A549 (cell line): ENCODE data around the gene AMOTL1. TPM values are rescaled to one million over a fixed set of nuclear protein-coding genes. Genes with fewer than 3 reads are reported as not detected.

Experiments used
- ATAC-seq, 2 experiments: fragments of 200-7000 bp in 1 of 2; fragments of >200 bp in 1 of 2; cut with Nextera tagmentation in 1 of 2; cut with Tn5 transposase in 1 of 2; 3 replicates each; pipeline versions ENCODE4 v1.8.0 to v1.9.1; 2018 to 2020; ENCODE audit warnings: mild to moderate bottlenecking in 1 of 2, moderate library complexity in 1 of 2
- CTCF ChIA-PET: fragments of 300-600 bp; sonication (Branson Sonifier 250); formaldehyde crosslinking; extraction: SDS; loops from one replicate; lab custom pipeline; 2021; ENCODE audit warnings: antibody characterized with exemption, inconsistent platforms; lab: Yijun Ruan, JAX
- POLR2A ChIA-PET: fragments of 350-600 bp; formaldehyde crosslinking; extraction: SDS; loops from one replicate; lab custom pipeline; 2021; ENCODE audit warnings: antibody characterized with exemption, inconsistent platforms; lab: Yijun Ruan, JAX
- DNase-seq, 2 experiments: peaks; one replicate each; pipeline versions ENCODE4 v3.0.0 to v3.0.0-alpha.2; 2011 to 2016; ENCODE audit warnings: low read depth in 1 of 2, low spot score in 1 of 2
- FAIRE-seq: peaks from 2 replicates; lab custom pipeline; 2011; peaks lifted over from hg19 to GRCh38; lab: Jason Lieb, UNC
- H3K27ac ChIP-seq, 2 experiments: fragments of >200 bp; sonication (Bioruptor Twin); formaldehyde crosslinking; 3 replicates each; pipeline ENCODE4 v1.5.1; 2016 to 2017
- H3K4me1 ChIP-seq: fragments of >200 bp; sonication (Bioruptor Twin); formaldehyde crosslinking; 3 replicates; pipeline ENCODE4 v1.6.1; 2016
- H3K4me2 ChIP-seq: fragments of >200 bp; sonication (Bioruptor Twin); formaldehyde crosslinking; 3 replicates; pipeline ENCODE4 v1.6.1; 2016
- H3K4me3 ChIP-seq: fragments of >200 bp; sonication (Bioruptor Twin); formaldehyde crosslinking; 3 replicates; pipeline ENCODE4 v1.5.1; 2016
- H3K9me3 ChIP-seq: fragments of >200 bp; sonication (Bioruptor Twin); formaldehyde crosslinking; 3 replicates; pipeline ENCODE4 v1.6.1; 2016
- BCL3 ChIP-seq: fragments of >200 bp; sonication (Bioruptor Twin); formaldehyde crosslinking; IDR thresholded peaks from 3 replicates; pipeline ENCODE4 v1.6.1; 2016
- BHLHE40 ChIP-seq: IDR thresholded peaks from 2 replicates; pipeline ENCODE4 v1.6.1; 2012; ENCODE audit warnings: low read depth, low read length, inconsistent platforms
- CBX2 ChIP-seq: fragments of 200-600 bp; sonication (generic); IDR thresholded peaks from 2 replicates; pipeline ENCODE4 v1.6.1; 2016; ENCODE audit warnings: low read depth, mild to moderate bottlenecking, borderline replicate concordance
- CHD2 ChIP-seq: fragments of 150-350 bp; IDR thresholded peaks from 2 replicates; pipeline ENCODE4 v1.6.1; 2014; ENCODE audit warnings: low read length; ENCODE audit not compliant: partially characterized antibody
- CHD4 ChIP-seq: fragments of 200-600 bp; sonication (generic); IDR thresholded peaks from 2 replicates; pipeline ENCODE4 v1.6.1; 2016; ENCODE audit warnings: antibody characterized with exemption, mild to moderate bottlenecking, borderline replicate concordance
- E2F6 ChIP-seq: IDR thresholded peaks from 2 replicates; pipeline ENCODE4 v1.6.1; 2012; ENCODE audit warnings: low read depth, borderline replicate concordance
- EHF ChIP-seq: fragments of 250-450 bp; sonication (Bioruptor Pico); IDR thresholded peaks from 2 replicates; pipeline ENCODE4 v1.5.0; 2020; ENCODE audit warnings: mild to moderate bottlenecking
- EHMT2 ChIP-seq: fragments of 200-600 bp; sonication (generic); IDR thresholded peaks from 2 replicates; pipeline ENCODE4 v1.6.1; 2016; ENCODE audit warnings: antibody characterized with exemption, low read depth, mild to moderate bottlenecking, moderate library complexity
- ELK1 ChIP-seq: fragments of 150-350 bp; IDR thresholded peaks from 2 replicates; pipeline ENCODE4 v1.6.1; 2014; ENCODE audit warnings: low read depth, mild to moderate bottlenecking, low read length
- FOSL2 ChIP-seq, 2 experiments: fragments of 450-650 bp in 1 of 2; fragments of >200 bp in 1 of 2; sonication (Bioruptor Twin) in 1 of 2; formaldehyde crosslinking; IDR thresholded peaks; 2 replicates each; pipeline versions ENCODE4 v1.5.0 to v1.6.1; 2016 to 2020; ENCODE audit warnings: mild to moderate bottlenecking in 1 of 2, moderate library complexity in 1 of 2
- FOXS1 ChIP-seq: fragments of 250-450 bp; sonication (Bioruptor Pico); IDR thresholded peaks from 2 replicates; pipeline ENCODE4 v1.5.0; 2020; ENCODE audit warnings: mild to moderate bottlenecking, moderate library complexity
- GATA3 ChIP-seq: IDR thresholded peaks from 2 replicates; pipeline ENCODE4 v1.6.1; 2012; ENCODE audit warnings: borderline replicate concordance
- HES2 ChIP-seq: fragments of >200 bp; sonication (Bioruptor Twin); formaldehyde crosslinking; IDR thresholded peaks from 2 replicates; pipeline ENCODE4 v1.6.1; 2016
- HMGXB4 ChIP-seq: fragments of 250-450 bp; sonication (Bioruptor Pico); IDR thresholded peaks from 2 replicates; pipeline ENCODE4 v1.5.0; 2021; ENCODE audit warnings: mild to moderate bottlenecking, moderate library complexity, borderline replicate concordance
- HOXA7 ChIP-seq: fragments of 250-450 bp; sonication (Bioruptor Pico); IDR thresholded peaks from 2 replicates; pipeline ENCODE4 v1.5.0; 2020; ENCODE audit warnings: mild to moderate bottlenecking, moderate library complexity
- HOXB5 ChIP-seq: fragments of 250-450 bp; sonication (Bioruptor Pico); IDR thresholded peaks from 2 replicates; pipeline ENCODE4 v1.5.0; 2020; ENCODE audit warnings: mild to moderate bottlenecking, moderate library complexity
- JUNB ChIP-seq: fragments of >200 bp; sonication (Bioruptor Twin); formaldehyde crosslinking; IDR thresholded peaks from 2 replicates; pipeline ENCODE4 v1.6.1; 2016
- KDM1A ChIP-seq: fragments of 200-600 bp; sonication (generic); IDR thresholded peaks from 2 replicates; pipeline ENCODE4 v1.6.1; 2016; ENCODE audit warnings: low read depth, mild to moderate bottlenecking
- MAX ChIP-seq: IDR thresholded peaks from 2 replicates; pipeline ENCODE4 v1.6.1; 2012
- MYC ChIP-seq: IDR thresholded peaks from 2 replicates; pipeline ENCODE4 v1.6.1; 2012; ENCODE audit warnings: mild to moderate bottlenecking, inconsistent platforms, low read length, improper control_type of control experiment, borderline replicate concordance
- NPAS2 ChIP-seq: fragments of 250-450 bp; sonication (Bioruptor Pico); IDR thresholded peaks from 2 replicates; pipeline ENCODE4 v1.8.0; 2022; ENCODE audit warnings: mild to moderate bottlenecking, moderate library complexity, borderline replicate concordance
- NR3C1 ChIP-seq: fragments of >200 bp; sonication (Bioruptor Twin); formaldehyde crosslinking; IDR thresholded peaks from 3 replicates; pipeline ENCODE4 v1.6.1; 2017
- PHF8 ChIP-seq: fragments of 200-600 bp; sonication (generic); IDR thresholded peaks from 2 replicates; pipeline ENCODE4 v1.6.1; 2016; ENCODE audit warnings: low read depth, mild to moderate bottlenecking, antibody characterized with exemption, moderate library complexity, borderline replicate concordance
- RAD21 ChIP-seq, 2 experiments: fragments of >200 bp in 1 of 2; sonication (Bioruptor Twin) in 1 of 2; formaldehyde crosslinking in 1 of 2; IDR thresholded peaks in 1 of 2; conservative IDR thresholded peaks in 1 of 2; 2 replicates in 1 of 2; 3 replicates in 1 of 2; pipeline ENCODE4 v1.6.1; 2012 to 2018; ENCODE audit warnings: inconsistent platforms in 1 of 2
- RARB ChIP-seq: fragments of 250-450 bp; sonication (Bioruptor Pico); IDR thresholded peaks from 2 replicates; pipeline ENCODE4 v1.8.0; 2021; ENCODE audit warnings: mild to moderate bottlenecking, moderate library complexity
- RFX5 ChIP-seq: fragments of 450-650 bp; IDR thresholded peaks from 2 replicates; pipeline ENCODE4 v1.7.1; 2014; ENCODE audit warnings: antibody characterized with exemption, mild to moderate bottlenecking, moderate library complexity
- RNF2 ChIP-seq: fragments of 200-600 bp; sonication (generic); IDR thresholded peaks from 2 replicates; pipeline ENCODE4 v1.6.1; 2016; ENCODE audit warnings: low read depth, mild to moderate bottlenecking, antibody characterized with exemption, moderate library complexity, borderline replicate concordance
- SMC3 ChIP-seq: fragments of >200 bp; sonication (Bioruptor Twin); formaldehyde crosslinking; IDR thresholded peaks from 3 replicates; pipeline ENCODE4 v1.6.1; 2018; ENCODE audit warnings: inconsistent platforms
- TFCP2L1 ChIP-seq: fragments of 250-450 bp; sonication (Bioruptor Pico); IDR thresholded peaks from 2 replicates; pipeline ENCODE4 v1.5.0; 2021; ENCODE audit warnings: mild to moderate bottlenecking
- TP53 ChIP-seq: fragments of 250-450 bp; sonication (Bioruptor Pico); IDR thresholded peaks from 2 replicates; pipeline ENCODE4 v1.5.0; 2021; ENCODE audit warnings: mild to moderate bottlenecking, moderate library complexity
- USF2 ChIP-seq: fragments of 450-650 bp; IDR thresholded peaks from 2 replicates; pipeline ENCODE4 v1.6.1; 2014; ENCODE audit warnings: antibody characterized with exemption
- ZC3H11A ChIP-seq: fragments of 450-650 bp; IDR thresholded peaks from 2 replicates; pipeline ENCODE4 v1.6.1; 2014; ENCODE audit warnings: antibody characterized with exemption, mild to moderate bottlenecking
- ZFP36 ChIP-seq: fragments of 450-650 bp; IDR thresholded peaks from 2 replicates; pipeline ENCODE4 v1.6.1; 2014; ENCODE audit warnings: borderline replicate concordance; ENCODE audit not compliant: partially characterized antibody
- ZSCAN20 ChIP-seq: fragments of 250-450 bp; sonication (Bioruptor Pico); IDR thresholded peaks from 2 replicates; pipeline ENCODE4 v1.8.0; 2022; ENCODE audit warnings: mild to moderate bottlenecking, moderate library complexity
- WGBS: methylation state at CpG from one replicate; pipeline ENCODE4 v1.1.6; 2017; ENCODE audit errors: missing lambda C conversion rate; 5-methylcytosine and 5-hydroxymethylcytosine counted together
- polyA plus RNA-seq, 4 experiments: library from polyadenylated mRNA; depleted of rRNA in 3 of 4; stranded (reverse); fragments of >200 nt; fragmentation: RNase III in 1 of 4; extraction: RNeasy Plus Mini Kit Qiagen cat#74134 plus additional on column Dnase treatment in 1 of 4; gene quantifications; 2 replicates in 3 of 4; 3 replicates in 1 of 4; pipeline ENCODE4 v1.2.3, GENCODE V29; 2011 to 2017

AMOTL1 gene
- polyA plus RNA-seq, 2 of the 4 experiments (the other 2 are of a cell fraction), result 3.9 to 12.2 TPM

- TF ChIP-seq RAD21 (conservative IDR thresholded peaks at IDR 0.05 in 1 of 2, IDR thresholded peaks at IDR 0.05 in 1 of 2), result no peak
- TF ChIP-seq, all 56 proteins: peak for 0
Observed at GRCh38 chr11:94735907-94736306, 32.2 kb upstream of the AMOTL1 start (continued).

GRCh38 chr11:94737171-94737611 lies 31.0 kb upstream of the AMOTL1 start:
- Histone ChIP-seq H3K4me3 (peak overlapping the region; percentile 5; the same call in 1 of the 3 replicates), H3K27ac (peak overlapping the region; percentile 64 to 70; a peak in 4 of 6 replicates), H3K9me3 (no peaks in the 10 kb centered on the region), H3K4me2 (peak overlapping the region; percentile 71), H3K4me1 (peaks cover 81% of the 10 kb centered on the region)
- ChIA-PET POLR2A (no interaction called here), CTCF (interaction anchor here (1.2 kb wide), 1 partner anchor 114 kb away, joined by 4 read pairs; no protein-coding TSS in a partner anchor)
- WGBS, result 15% methylated on average over 2 of the region's 2 CpGs
- FAIRE-seq (no peak), DNase-seq (peak in 1 of 2 experiments; percentile 49), ATAC-seq (peak in 1 of 2 experiments; percentile 46; a peak in 3 of 6 replicates)
- no peak for TF ChIP-seq CHD2
- TF ChIP-seq MYC, result no peak
- TF ChIP-seq RFX5, result no peak
- no peak for TF ChIP-seq ZC3H11A
- no peak for TF ChIP-seq E2F6
- no peak for TF ChIP-seq FOSL2 (IDR thresholded peaks at IDR 0.05)
- TF ChIP-seq FOSL2 (CRISPR knock-in tag; IDR thresholded peaks at IDR 0.05), result peak; percentile 58
- TF ChIP-seq HOXB5 (CRISPR knock-in tag), result no peak
- TF ChIP-seq EHMT2, result no peak
- TF ChIP-seq FOXS1 (CRISPR knock-in tag), result peak; percentile 28; the same call in 1 of the 2 replicates
- TF ChIP-seq CHD4, result no peak
- no peak for TF ChIP-seq HES2
- no peak for TF ChIP-seq HMGXB4 (CRISPR knock-in tag)
- TF ChIP-seq RARB (CRISPR knock-in tag), result no peak
- TF ChIP-seq RNF2, result no peak
- no peak for TF ChIP-seq CBX2
- peak; percentile 81; the same call in 1 of the 2 replicates for TF ChIP-seq GATA3
- TF ChIP-seq KDM1A, result no peak
- TF ChIP-seq ZSCAN20, result no peak
- no peak for TF ChIP-seq BHLHE40
- TF ChIP-seq PHF8, result no peak
- no peak for TF ChIP-seq NR3C1
- no peak for TF ChIP-seq EHF (CRISPR knock-in tag)
- peak; percentile 44; the same call in 1 of the 2 replicates for TF ChIP-seq MAX
- TF ChIP-seq NPAS2 (CRISPR knock-in tag), result no peak
- no peak for TF ChIP-seq USF2
- no peak for TF ChIP-seq HOXA7 (CRISPR knock-in tag)
- no peak for TF ChIP-seq TFCP2L1 (CRISPR knock-in tag)
- no peak for TF ChIP-seq SMC3
- TF ChIP-seq BCL3, result no peak
- 0 out of 2 replicates have a peak, but pooled peaks have one; percentile 36 for TF ChIP-seq JUNB
- no peak for TF ChIP-seq ZFP36
- TF ChIP-seq ELK1, result no peak
- no peak for TF ChIP-seq TP53
- no peak for TF ChIP-seq RAD21 (conservative IDR thresholded peaks at IDR 0.05 in 1 of 2, IDR thresholded peaks at IDR 0.05 in 1 of 2)
